Tibial nerve (tissue), 3 donors: ENCODE measurements around the gene AADAT.

ENCODE experiments used
- POLR2A ChIP-seq, 2 donors: fragments of 450-650 bp; IDR thresholded peaks; one replicate each; pipeline ENCODE4 v1.6.1; 2017; ENCODE audit warnings: antibody characterized with exemption in 2 of 2, mild to moderate bottlenecking in 2 of 2, moderate library complexity in 2 of 2
- TF ChIP-seq, protein P1 (sequence below), 5 experiments: fragments of 200-600 bp in 3 of 5; fragments of 450-650 bp in 2 of 5; sonication (generic) in 3 of 5; IDR thresholded peaks; one replicate each; pipeline ENCODE4 v1.5.1; 2016 to 2019; ENCODE audit warnings: antibody characterized with exemption in 5 of 5, mild to moderate bottlenecking in 3 of 5, moderate library complexity in 2 of 5

DNA sequence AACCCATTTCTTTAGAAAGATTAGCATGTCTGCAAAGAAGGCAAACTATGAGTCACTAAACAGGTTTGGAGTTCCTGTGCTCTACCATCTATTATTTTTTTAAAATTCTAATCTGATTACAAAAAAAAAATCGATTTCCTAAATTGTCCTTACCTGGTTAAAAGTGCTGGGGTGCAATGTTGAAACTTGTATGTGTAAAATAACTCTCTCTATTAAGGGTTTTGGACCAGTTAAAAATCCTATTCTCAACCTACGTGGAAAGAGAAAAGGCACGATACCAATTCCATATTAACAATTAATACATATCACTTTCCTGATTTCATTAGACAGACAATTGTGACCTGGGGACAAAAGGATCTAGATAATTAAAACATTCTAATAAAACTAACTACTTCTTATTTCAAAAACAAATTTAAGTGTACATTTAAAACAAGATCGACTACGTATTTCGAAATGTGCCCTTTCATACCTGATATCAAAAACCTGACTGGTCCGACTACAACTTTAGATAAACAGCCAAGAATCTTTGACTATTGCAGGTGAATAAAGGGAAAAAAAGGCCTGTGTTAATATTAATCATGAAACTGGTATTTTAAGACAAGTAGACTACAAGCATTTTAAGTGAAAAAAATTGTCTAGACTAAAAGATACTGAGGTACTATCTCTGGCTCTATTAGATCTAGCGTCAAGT lies 21.2 kb downstream of the AADAT start:
- TF ChIP-seq POLR2A (IDR thresholded peaks at IDR 0.05), result no peak
- TF ChIP-seq, protein P1, sequence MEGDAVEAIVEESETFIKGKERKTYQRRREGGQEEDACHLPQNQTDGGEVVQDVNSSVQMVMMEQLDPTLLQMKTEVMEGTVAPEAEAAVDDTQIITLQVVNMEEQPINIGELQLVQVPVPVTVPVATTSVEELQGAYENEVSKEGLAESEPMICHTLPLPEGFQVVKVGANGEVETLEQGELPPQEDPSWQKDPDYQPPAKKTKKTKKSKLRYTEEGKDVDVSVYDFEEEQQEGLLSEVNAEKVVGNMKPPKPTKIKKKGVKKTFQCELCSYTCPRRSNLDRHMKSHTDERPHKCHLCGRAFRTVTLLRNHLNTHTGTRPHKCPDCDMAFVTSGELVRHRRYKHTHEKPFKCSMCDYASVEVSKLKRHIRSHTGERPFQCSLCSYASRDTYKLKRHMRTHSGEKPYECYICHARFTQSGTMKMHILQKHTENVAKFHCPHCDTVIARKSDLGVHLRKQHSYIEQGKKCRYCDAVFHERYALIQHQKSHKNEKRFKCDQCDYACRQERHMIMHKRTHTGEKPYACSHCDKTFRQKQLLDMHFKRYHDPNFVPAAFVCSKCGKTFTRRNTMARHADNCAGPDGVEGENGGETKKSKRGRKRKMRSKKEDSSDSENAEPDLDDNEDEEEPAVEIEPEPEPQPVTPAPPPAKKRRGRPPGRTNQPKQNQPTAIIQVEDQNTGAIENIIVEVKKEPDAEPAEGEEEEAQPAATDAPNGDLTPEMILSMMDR (IDR thresholded peaks at IDR 0.05), result no peak
